ENCODE results near the gene CCNI2.
"Not testable (repeated sequence)": the region's sequence is repeated elsewhere in the genome, so short reads cannot be mapped to it uniquely, and the experiment has no call there.

The CCNI2 gene

DNA sequence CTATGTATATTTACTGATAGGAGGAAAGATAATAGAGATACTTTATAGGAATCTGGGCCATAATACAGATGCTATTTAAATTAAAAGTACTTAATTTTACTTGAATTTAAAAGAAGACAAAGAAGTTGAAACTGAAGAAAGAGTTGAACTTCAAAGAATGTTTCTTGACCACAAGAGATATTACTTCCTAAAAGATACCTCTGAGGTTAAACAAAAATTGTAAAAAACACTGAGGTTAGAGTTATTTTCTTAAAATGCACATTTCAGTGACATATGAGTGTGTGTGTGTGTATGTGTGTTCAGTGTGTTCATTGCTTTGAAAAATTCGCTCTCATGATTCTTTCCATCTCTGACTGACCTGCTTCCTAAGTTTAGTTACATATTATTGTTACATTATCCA lies 33.4 kb downstream of the CCNI2 start:
- no peak for DNase-seq (ENCODE audit: low read depth, low spot score)

GRCh38 chr5:132781029-132781428 lies 33.8 kb downstream of the CCNI2 start:
- no peak for DNase-seq (ENCODE audit: low read depth, low spot score)

GRCh38 chr5:132782101-132782500 lies 34.9 kb downstream of the CCNI2 start:
- no peak for DNase-seq (ENCODE audit: low read depth, low spot score)

GRCh38 chr5:132785365-132785764 lies 38.1 kb downstream of the CCNI2 start:
- DNase-seq (ENCODE audit: low read depth, low spot score), result no peak

GRCh38 chr5:132785864-132786263 lies 38.6 kb downstream of the CCNI2 start:
- no peak for DNase-seq (ENCODE audit: low read depth, low spot score)

DNA sequence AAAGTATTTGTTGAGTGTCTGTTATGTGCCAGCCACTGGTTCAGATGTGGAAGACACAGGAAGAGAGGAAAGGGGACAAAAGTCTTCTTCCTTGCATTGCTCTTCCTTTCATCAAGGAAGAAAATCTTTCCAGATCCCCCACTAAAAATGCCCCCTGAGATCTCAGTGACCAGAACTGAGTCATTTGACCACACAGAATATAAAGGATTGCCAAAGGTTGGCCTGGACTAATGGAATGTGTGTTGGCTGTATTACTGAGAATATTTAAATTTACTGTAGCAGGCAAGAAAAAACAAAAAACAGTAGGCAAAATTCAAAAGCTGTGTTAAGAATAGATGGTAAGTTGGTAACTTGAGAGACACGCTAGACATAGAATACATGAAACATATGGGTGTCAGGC lies 39.9 kb downstream of the CCNI2 start:
- DNase-seq (ENCODE audit: low read depth, low spot score), result no peak

- no peak for DNase-seq (ENCODE audit: low read depth, low spot score)
These were observed 41.3 kb downstream of the CCNI2 start for GRCh38 chr5:132788508-132788907.

DNA sequence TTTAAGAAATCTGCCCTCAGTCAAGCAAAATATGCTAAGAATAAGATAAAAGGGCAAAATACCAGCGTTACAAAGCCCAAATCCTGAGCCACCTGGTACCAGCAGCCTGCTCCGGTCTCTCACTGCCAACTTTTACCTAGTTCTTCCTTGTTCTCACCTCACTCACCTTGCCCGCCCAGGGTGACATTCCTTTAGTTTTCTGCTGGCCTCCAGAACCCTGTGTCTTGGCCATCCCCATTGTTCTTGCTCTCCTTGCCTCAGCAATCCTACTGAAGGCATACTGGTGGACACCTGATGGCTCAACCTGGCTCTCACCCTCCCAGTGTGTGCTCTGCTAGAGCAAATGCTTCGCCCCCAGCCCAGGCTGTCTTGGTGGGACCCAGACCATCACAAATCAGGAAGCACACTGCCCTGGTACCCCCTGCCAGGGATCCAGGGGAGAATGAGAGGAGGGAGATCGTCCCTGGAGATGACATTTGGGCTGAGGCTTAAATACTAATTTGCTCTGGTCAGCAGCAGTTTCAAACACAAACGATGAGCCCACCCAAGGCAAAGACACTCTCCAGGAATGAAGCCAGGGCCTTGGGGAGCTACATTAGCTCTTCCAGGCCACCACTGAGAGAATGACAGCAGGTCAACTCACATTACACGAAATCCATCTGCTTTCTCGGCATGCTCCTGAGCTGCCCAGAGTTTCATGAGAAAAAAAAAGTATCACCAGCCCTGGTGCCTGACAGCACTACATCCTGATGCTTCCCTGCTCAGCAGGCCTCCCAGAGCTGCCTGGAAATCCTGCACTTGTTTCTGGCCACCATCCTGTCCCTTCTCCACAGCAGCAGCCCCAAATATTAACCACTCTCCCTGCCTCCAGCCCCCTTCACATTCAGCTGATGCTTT lies 42.0 kb downstream of the CCNI2 start:
- no peak for DNase-seq (ENCODE audit: low read depth, low spot score)

- DNase-seq (ENCODE audit: low read depth, low spot score), result no peak
These were observed 43.1 kb downstream of the CCNI2 start for GRCh38 chr5:132790201-132790865.

DNA sequence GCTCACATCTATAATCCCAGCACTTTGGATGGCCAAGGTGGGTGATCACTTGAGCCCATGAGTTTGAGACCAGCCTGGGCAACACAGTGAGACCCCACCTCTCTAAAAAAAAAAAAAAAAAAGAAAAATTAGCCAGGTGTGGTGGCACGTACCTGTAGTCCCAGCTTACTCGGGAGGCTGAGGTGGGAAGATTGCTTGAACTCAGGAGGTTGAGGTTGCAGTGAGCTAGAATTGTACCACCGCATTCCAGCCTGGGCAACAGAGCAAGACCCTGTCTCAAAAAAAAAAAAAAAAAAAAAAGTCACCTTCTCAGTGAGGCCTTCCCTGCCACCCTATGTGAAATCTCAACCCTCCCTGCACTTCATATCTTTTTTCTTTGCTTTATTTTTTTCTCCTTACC lies 43.8 kb downstream of the CCNI2 start:
- DNase-seq (ENCODE audit: low read depth, low spot score), result no peak

- no peak for DNase-seq (ENCODE audit: low read depth, low spot score)
These were observed 50.4 kb downstream of the CCNI2 start for GRCh38 chr5:132797651-132798050.

DNA sequence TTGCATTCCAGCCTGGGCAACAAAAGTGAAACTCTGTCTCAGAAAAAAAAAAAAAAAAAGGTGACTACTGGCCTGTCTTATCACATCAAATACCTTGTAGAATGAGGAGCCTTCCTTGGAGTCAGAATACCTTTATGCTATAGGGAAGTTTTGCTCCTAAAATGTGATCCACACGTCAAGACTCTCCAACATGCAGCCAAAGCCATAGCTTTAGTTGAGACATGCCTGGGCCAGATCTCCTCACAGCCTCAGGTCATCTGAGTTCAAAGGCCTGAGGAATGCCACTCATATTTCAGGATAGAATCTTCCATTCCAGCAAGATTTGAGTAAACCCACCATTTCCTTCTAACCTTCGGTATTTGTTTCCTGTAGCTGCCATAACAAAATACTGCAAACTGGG lies 52.2 kb downstream of the CCNI2 start:
- no peak for DNase-seq (ENCODE audit: low read depth, low spot score)

GRCh38 chr5:132800545-132800944 lies 53.3 kb downstream of the CCNI2 start:
- DNase-seq (ENCODE audit: low read depth, low spot score), result no peak

DNA sequence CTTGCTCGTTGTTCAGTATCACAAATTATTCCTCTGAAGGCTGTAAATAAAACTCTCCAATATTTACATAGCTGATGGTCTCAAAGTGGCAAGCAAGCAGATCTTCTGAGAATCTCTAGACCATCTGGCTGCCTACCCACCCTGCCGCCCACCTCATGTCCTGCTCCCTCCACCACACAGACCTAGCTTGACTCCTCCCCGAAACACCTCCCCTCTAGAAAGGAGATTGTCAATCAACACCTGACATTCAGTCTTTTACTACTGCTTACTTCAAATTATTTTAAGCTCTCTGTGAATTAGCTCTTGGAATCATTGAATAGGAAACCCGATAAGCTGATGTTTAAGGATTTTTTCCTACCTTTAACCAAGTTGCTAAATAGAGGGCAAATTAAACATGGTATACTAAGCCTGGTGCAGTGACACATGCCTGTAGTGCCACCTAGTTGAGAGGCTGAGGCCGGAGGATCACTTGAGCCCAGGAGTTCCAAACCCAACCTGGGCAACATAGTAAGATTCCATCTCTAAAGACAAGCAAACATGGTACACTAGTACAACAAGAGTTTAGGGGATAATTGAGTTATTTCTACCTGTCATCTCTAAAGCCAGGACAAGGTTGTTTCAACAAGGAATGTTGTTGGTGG lies 54.9 kb downstream of the CCNI2 start:
- DNase-seq (ENCODE audit: low read depth, low spot score), result no peak

DNA sequence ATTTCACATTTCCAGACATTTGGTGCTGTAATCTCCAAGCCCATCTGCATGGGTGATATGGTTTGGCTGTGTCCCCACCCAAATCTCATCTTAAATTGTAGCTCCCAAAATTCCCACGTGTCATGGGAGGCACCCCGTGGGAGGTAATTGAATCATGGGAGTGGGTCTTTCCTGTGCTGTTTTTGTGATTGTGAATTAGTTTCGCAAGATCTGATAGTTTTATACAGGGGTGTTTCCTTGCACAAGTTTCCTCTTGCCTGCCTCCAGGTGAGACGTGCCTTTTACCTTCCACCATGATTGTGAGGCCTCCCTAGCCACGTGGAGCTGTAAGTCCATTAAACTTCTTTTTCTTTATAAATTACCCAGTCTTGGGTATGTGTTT lies 55.5 kb downstream of the CCNI2 start:
- not testable (repeated sequence) for DNase-seq (ENCODE audit: low read depth, low spot score)
